Loucy (cell line): ENCODE data around the gene ZBTB32.

Source experiments
- H2AFZ ChIP-seq: fragments of 200-600 bp; sonication (generic); 2 replicates; pipeline ENCODE4 v1.6.0; 2016; ENCODE audit warnings: antibody characterized with exemption, mild to moderate bottlenecking, low read length, moderate library complexity
- H3F3A ChIP-seq: fragments of 200-600 bp; 2 replicates; pipeline ENCODE4 v1.6.0; 2016; ENCODE audit warnings: antibody characterized with exemption, low read depth, mild to moderate bottlenecking
- H3K27me3 ChIP-seq: fragments of 200-600 bp; sonication (generic); 2 replicates; pipeline ENCODE4 v1.6.1; 2014; ENCODE audit warnings: low read length, mild to moderate bottlenecking; ENCODE audit not compliant: insufficient read depth, poor library complexity, severe bottlenecking
- H3K36me3 ChIP-seq: fragments of 200-600 bp; sonication (generic); 2 replicates; pipeline ENCODE4 v1.6.1; 2016; ENCODE audit warnings: low read length; ENCODE audit not compliant: insufficient read depth
- H3K4me1 ChIP-seq: fragments of 200-600 bp; sonication (generic); 2 replicates; pipeline ENCODE4 v1.5.1; 2014; ENCODE audit warnings: low read length, mild to moderate bottlenecking; ENCODE audit not compliant: insufficient read depth, poor library complexity, severe bottlenecking
- H3K4me2 ChIP-seq: fragments of 200-600 bp; sonication (generic); 2 replicates; pipeline ENCODE4 v1.6.0; 2014; ENCODE audit warnings: antibody characterized with exemption, low read length, low read depth, mild to moderate bottlenecking; ENCODE audit not compliant: poor library complexity, severe bottlenecking
- H3K4me3 ChIP-seq: fragments of 200-600 bp; sonication (generic); 2 replicates; pipeline ENCODE4 v1.5.1; 2014; ENCODE audit warnings: low read length, mild to moderate bottlenecking, mixed read lengths; ENCODE audit not compliant: poor library complexity, severe bottlenecking
- H3K79me2 ChIP-seq: fragments of 200-600 bp; sonication (generic); 2 replicates; pipeline ENCODE4 v1.6.1; 2014; ENCODE audit warnings: low read length; ENCODE audit not compliant: insufficient read depth
- H3K9ac ChIP-seq: fragments of 200-600 bp; sonication (generic); 2 replicates; pipeline ENCODE4 v1.6.0; 2014; ENCODE audit warnings: mild to moderate bottlenecking, low read depth, low read length, moderate library complexity; ENCODE audit not compliant: poor library complexity, severe bottlenecking
- H3K9me2 ChIP-seq: fragments of 200-600 bp; sonication (generic); replicated peaks from 2 replicates; pipeline ENCODE4 v1.6.1; 2016; ENCODE audit warnings: low read depth, low read length, mixed read lengths
- H3K9me3 ChIP-seq: fragments of 200-600 bp; sonication (generic); 2 replicates; pipeline ENCODE4 v1.6.1; 2014; ENCODE audit warnings: mild to moderate bottlenecking, antibody characterized with exemption, low read length, low read depth; ENCODE audit not compliant: insufficient read depth
- H4K20me1 ChIP-seq: fragments of 200-600 bp; sonication (generic); 2 replicates; pipeline ENCODE4 v1.6.0; 2014; ENCODE audit warnings: antibody characterized with exemption, low read length, mild to moderate bottlenecking; ENCODE audit not compliant: insufficient read depth, poor library complexity, severe bottlenecking
- EZH2phosphoT487 ChIP-seq: fragments of 200-600 bp; IDR thresholded peaks from 2 replicates; pipeline ENCODE4 v1.6.1; 2018; ENCODE audit warnings: antibody characterized with exemption, mild to moderate bottlenecking, moderate library complexity, borderline replicate concordance
- TF ChIP-seq, protein P1 (sequence below): fragments of 200-600 bp; sonication (generic); conservative IDR thresholded peaks from 2 replicates; pipeline ENCODE4 v1.5.1; 2014; ENCODE audit warnings: mild to moderate bottlenecking, antibody characterized with exemption, low read length

ZBTB32 gene

GRCh38 chr19:35720648-35721047 is 16.3 kb downstream of the ZBTB32 start:
- H2AFZ ChIP-seq = no peak overlapping the region
- TF ChIP-seq EZH2phosphoT487 = no peak
- TF ChIP-seq, protein P1, sequence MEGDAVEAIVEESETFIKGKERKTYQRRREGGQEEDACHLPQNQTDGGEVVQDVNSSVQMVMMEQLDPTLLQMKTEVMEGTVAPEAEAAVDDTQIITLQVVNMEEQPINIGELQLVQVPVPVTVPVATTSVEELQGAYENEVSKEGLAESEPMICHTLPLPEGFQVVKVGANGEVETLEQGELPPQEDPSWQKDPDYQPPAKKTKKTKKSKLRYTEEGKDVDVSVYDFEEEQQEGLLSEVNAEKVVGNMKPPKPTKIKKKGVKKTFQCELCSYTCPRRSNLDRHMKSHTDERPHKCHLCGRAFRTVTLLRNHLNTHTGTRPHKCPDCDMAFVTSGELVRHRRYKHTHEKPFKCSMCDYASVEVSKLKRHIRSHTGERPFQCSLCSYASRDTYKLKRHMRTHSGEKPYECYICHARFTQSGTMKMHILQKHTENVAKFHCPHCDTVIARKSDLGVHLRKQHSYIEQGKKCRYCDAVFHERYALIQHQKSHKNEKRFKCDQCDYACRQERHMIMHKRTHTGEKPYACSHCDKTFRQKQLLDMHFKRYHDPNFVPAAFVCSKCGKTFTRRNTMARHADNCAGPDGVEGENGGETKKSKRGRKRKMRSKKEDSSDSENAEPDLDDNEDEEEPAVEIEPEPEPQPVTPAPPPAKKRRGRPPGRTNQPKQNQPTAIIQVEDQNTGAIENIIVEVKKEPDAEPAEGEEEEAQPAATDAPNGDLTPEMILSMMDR = no peak

DNA sequence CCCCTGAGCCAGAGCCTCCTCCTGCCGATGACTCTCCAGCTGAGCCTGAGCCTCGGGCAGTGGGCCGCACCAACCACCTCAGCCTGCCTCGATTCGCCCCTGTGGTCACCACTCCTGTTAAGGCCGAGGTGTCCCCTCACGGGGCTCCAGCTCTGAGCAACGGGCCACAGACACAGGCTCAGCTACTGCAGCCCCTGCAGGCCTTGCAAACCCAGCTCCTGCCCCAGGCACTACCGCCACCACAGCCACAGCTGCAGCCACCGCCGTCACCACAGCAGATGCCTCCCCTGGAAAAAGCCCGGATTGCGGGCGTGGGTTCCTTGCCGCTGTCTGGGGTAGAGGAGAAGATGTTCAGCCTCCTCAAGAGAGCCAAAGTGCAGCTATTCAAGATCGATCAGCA is 17.0 kb downstream of the ZBTB32 start:
- Histone ChIP-seq H4K20me1 (peaks cover 27% of the 10 kb centered on the region), H3K9ac (no peak overlapping the region), H3K36me3 (peaks cover 46% of the 10 kb centered on the region; the same call in 1 of the 2 replicates), H3F3A (no peaks in the 10 kb centered on the region), H3K9me3 (no peaks in the 10 kb centered on the region), H3K27me3 (no peaks in the 10 kb centered on the region), H3K79me2 (peaks cover 42% of the 10 kb centered on the region), H3K4me1 (peaks cover 17% of the 10 kb centered on the region), H3K4me3 (no peak overlapping the region), H2AFZ (no peak overlapping the region), H3K9me2 (no peaks in the 10 kb centered on the region), H3K4me2 (peak overlapping the region; percentile 38)
- no peak for TF ChIP-seq EZH2phosphoT487
- TF ChIP-seq, protein P1 = no peak

More at GRCh38 chr19:35720648-35721047, 16.3 kb downstream of the ZBTB32 start:
- Histone ChIP-seq H3K4me3 (no peak overlapping the region), H3K9me3 (no peaks in the 10 kb centered on the region), H3F3A (no peaks in the 10 kb centered on the region), H3K4me2 (no peak overlapping the region), H3K36me3 (peaks cover 38% of the 10 kb centered on the region; the same call in 1 of the 2 replicates), H3K79me2 (peaks cover 45% of the 10 kb centered on the region), H3K27me3 (no peaks in the 10 kb centered on the region), H4K20me1 (peaks cover 27% of the 10 kb centered on the region), H3K4me1 (peaks cover 20% of the 10 kb centered on the region), H3K9me2 (no peaks in the 10 kb centered on the region), H3K9ac (no peak overlapping the region)

DNA sequence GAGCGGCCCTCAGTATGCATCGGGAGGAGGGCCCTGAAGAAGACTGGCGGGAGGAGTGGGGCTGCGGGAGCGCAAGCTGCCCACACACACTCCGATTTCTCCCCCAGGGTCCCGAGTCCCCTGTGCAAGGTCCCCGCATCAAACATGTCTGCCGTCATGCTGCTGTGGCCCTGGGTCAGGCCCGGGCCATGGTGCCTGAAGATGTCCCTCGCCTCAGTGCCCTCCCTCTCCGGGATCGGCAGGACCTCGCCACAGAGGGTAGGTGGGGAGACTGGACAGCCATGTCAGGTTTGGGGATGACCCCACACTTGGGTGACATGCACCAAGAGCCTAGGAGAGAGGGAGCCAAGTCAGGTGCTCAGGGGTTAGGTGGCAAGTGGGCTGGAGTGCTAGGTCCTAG is 18.1 kb downstream of the ZBTB32 start:
- H3K4me1 ChIP-seq = peaks cover 14% of the 10 kb centered on the region
- no peaks in the 10 kb centered on the region for H3F3A ChIP-seq
- H3K9ac ChIP-seq = no peak overlapping the region
- H3K36me3 ChIP-seq = peaks cover 54% of the 10 kb centered on the region; the same call in 1 of the 2 replicates
- no peaks in the 10 kb centered on the region for H3K9me2 ChIP-seq
- H3K9me3 ChIP-seq = no peaks in the 10 kb centered on the region
- no peaks in the 10 kb centered on the region for H3K27me3 ChIP-seq
- TF ChIP-seq EZH2phosphoT487 = no peak
- TF ChIP-seq, protein P1 = no peak
- H3K79me2 ChIP-seq = peaks cover 42% of the 10 kb centered on the region
- H3K4me3 ChIP-seq = no peak overlapping the region
- peaks cover 27% of the 10 kb centered on the region for H4K20me1 ChIP-seq
- no peak overlapping the region for H2AFZ ChIP-seq
- no peak overlapping the region for H3K4me2 ChIP-seq
